Measurements from ENCODE around the gene ULK3. TPM values are rescaled to one million over a fixed set of nuclear protein-coding genes. Genes with fewer than 3 reads are reported as not detected.
A peak's percentile ranks its signal among the peaks of the same experiment; 100 is the strongest.

Gene ULK3
- total RNA-seq, 1 donor from 2014 or later: 35.8 TPM

- no peak for DNase-seq
- intact Hi-C loops (cut with DNase I): no loop called here
- peak; percentile 46 for ATAC-seq (ENCODE audit: poor library complexity)
Observed at GRCh38 chr15:74831813-74832495, 11.0 kb downstream of the ULK3 start.

GRCh38 chr15:74830868-74831267 is 12.1 kb downstream of the ULK3 start:
- DNase-seq: peak; percentile 69
- intact Hi-C loops (cut with DNase I): no loop called here
- peak; percentile 84 for ATAC-seq (ENCODE audit: poor library complexity)

- no peak for DNase-seq
- intact Hi-C loops (cut with DNase I): no loop called here
- ATAC-seq (ENCODE audit: poor library complexity): no peak
Observed at GRCh38 chr15:74829991-74830390, 13.0 kb downstream of the ULK3 start.

GRCh38 chr15:74829486-74829885 is 13.5 kb downstream of the ULK3 start:
- intact Hi-C loops (cut with DNase I): no loop called here
- ATAC-seq (ENCODE audit: poor library complexity) (no peak), DNase-seq (no peak)

GRCh38 chr15:74828835-74829234 is 14.1 kb downstream of the ULK3 start:
- intact Hi-C loops (cut with DNase I): no loop called here
- ATAC-seq (ENCODE audit: poor library complexity) (no peak), DNase-seq (no peak)

- intact Hi-C loops (cut with DNase I): no loop called here
- DNase-seq (no peak), ATAC-seq (ENCODE audit: poor library complexity) (no peak)
Observed at GRCh38 chr15:74827614-74828013, 15.3 kb downstream of the ULK3 start.

GRCh38 chr15:74826921-74827320 is 16.0 kb downstream of the ULK3 start:
- intact Hi-C loops (cut with DNase I): no loop called here
- ATAC-seq (ENCODE audit: poor library complexity): no peak
- DNase-seq: no peak

GRCh38 chr15:74826364-74826819 is 16.6 kb downstream of the ULK3 start, which contains the start of gene CPLX3:
Gene CPLX3 (plus strand): TSS chr15:74826627. CDS start chr15:74826704, 77 bp downstream.
- peak; percentile 45 for ATAC-seq (ENCODE audit: poor library complexity)
- intact Hi-C loops (cut with DNase I): no loop called here
- no peak for DNase-seq

GRCh38 chr15:74825866-74826265 is 17.1 kb downstream of the ULK3 start:
- intact Hi-C loops (cut with DNase I): no loop called here
- DNase-seq: no peak
- ATAC-seq (ENCODE audit: poor library complexity): no peak

- DNase-seq: no peak
- intact Hi-C loops (cut with DNase I): no loop called here
- no peak for ATAC-seq (ENCODE audit: poor library complexity)
Observed at GRCh38 chr15:74824976-74825375, 18.0 kb downstream of the ULK3 start.

- intact Hi-C loops (cut with DNase I): no loop called here
- ATAC-seq (ENCODE audit: poor library complexity) (no peak), DNase-seq (no peak)
Observed at GRCh38 chr15:74823324-74823723, 19.6 kb downstream of the ULK3 start.

GRCh38 chr15:74822233-74822632 is 20.7 kb downstream of the ULK3 start:
- intact Hi-C loops (cut with DNase I): no loop called here
- ATAC-seq (ENCODE audit: poor library complexity) (no peak), DNase-seq (no peak)

- DNase-seq (no peak), ATAC-seq (ENCODE audit: poor library complexity) (no peak)
- intact Hi-C loops (cut with DNase I): no loop called here
Observed at GRCh38 chr15:74821790-74822158, 21.2 kb downstream of the ULK3 start.

- DNase-seq (no peak), ATAC-seq (ENCODE audit: poor library complexity) (no peak)
- intact Hi-C loops (cut with DNase I): no loop called here
Observed at GRCh38 chr15:74821091-74821789, 21.7 kb downstream of the ULK3 start.

GRCh38 chr15:74820056-74820455 is 22.9 kb downstream of the ULK3 start:
- ATAC-seq (ENCODE audit: poor library complexity) (no peak), DNase-seq (no peak)
- intact Hi-C loops (cut with DNase I): no loop called here

- intact Hi-C loops (cut with DNase I): no loop called here
- ATAC-seq (ENCODE audit: poor library complexity) (peak; percentile 77), DNase-seq (peak; percentile 69)
Observed at GRCh38 chr15:74817370-74817737, 25.6 kb downstream of the ULK3 start.

GRCh38 chr15:74816624-74817369 is 26.2 kb downstream of the ULK3 start:
- intact Hi-C loops (cut with DNase I): no loop called here
- ATAC-seq (ENCODE audit: poor library complexity): no peak
- DNase-seq: no peak

- ATAC-seq (ENCODE audit: poor library complexity) (no peak), DNase-seq (no peak)
- intact Hi-C loops (cut with DNase I): no loop called here
Observed at GRCh38 chr15:74815961-74816360, 27.0 kb downstream of the ULK3 start.

- peak; percentile 63 for ATAC-seq (ENCODE audit: poor library complexity)
Observed at GRCh38 chr15:74815121-74815934, 27.6 kb downstream of the ULK3 start.

More at GRCh38 chr15:74815121-74815934, 27.6 kb downstream of the ULK3 start:
- peak; percentile 78 for DNase-seq
- intact Hi-C loops (cut with DNase I): no loop called here
